Stimulated activated CD8-positive, alpha-beta memory T cell treated with anti-CD3 and anti-CD28 coated beads, Interleukin-15, amount 100 ng/mL, for 24 hours (primary cell): ENCODE data around the gene DUSP22.

Experiments
- DNase-seq: peaks from one replicate; pipeline ENCODE4 v3.0.0-alpha.2; 2020; ENCODE audit warnings: low read depth

The DUSP22 gene

DNA sequence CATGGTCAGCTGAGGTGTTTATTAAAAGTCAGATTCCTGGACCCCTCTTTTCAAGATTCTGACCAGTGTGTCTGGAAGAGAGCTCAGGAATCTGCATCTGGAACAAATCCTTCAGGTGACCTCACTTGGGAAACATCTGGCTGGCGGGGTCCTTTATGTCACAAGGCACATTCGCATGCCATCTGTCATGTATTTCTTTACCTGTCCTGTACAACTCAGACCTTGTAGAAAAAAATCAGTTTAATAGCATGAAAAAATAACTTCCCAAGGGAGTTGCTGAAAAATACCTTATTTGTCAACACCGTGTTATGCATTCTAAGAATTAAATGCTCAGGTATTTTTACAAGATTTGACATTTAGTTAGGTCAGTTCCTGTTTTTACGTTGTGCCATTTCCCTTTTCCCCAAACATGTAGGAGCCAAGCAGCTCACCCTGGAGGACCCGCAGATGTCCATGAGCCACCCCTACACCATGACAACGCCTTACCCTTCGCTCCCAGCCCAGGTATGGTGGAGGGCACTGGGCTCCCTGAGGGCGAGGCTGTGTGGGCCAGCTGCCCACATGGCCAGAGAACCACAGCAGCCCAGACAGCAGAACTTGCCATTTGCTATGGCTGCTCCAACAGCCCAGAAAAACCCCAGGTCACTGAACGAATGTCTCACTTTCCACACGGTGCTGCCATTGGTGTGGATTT, 103.3 kb downstream of the DUSP22 start:
- DNase-seq: no peak

DNA sequence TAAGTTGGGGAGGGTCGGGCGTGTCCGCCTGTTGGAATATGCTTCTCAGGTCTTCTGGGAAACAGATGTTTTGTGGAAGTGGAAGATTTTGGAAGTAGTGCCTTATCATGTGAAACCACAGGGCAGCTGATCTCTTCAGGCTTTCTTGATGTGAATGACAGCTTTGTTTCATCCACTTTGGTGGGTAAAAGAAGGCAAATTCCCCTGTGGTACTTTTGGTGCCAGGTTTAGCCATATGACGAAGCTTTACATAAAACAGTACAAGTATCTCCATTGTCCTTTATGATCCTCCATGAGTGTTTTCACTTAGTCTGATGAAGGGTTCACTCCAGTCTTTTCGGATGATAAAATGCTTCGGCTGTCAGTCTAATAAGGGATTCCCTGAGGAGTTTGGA, 103.8 kb downstream of the DUSP22 start:
- no peak for DNase-seq

DNA sequence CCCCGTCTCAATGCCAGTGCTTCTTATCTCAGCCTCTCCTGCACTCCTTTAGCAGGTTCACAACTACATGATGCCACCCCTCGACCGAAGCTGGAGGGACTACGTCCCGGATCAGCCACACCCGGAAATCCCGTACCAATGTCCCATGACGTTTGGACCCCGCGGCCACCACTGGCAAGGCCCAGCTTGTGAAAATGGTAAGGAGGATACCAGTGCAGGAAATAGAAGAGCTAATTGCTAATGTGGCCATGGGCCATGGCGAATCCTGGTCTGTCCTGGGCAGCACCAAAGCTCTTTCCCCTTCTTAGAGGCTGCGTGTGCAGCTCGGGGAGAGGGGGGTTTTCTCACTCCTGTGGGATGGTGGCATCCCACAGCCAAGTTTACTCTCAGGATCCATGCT, 104.8 kb downstream of the DUSP22 start:
- no peak for DNase-seq

DNA sequence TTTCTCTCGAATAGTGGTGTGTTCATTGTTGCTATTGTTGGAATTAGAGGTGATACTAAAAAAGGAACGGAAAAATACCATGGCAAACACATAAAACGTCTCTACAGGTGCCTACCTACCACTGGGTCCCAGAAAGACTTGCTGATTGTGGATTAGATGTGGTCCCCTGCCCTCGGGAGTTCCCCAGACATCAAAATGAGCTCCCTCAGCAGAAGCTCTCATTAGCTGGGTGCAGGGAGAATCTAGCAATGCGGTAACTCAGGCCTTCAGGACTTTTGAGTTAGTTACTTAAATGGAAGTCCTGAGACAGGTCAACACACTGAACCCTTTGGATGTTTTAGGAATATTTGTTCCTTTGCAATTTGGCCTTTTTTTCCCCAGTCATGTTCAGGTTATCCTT, 105.3 kb downstream of the DUSP22 start:
- DNase-seq: no peak

DNA sequence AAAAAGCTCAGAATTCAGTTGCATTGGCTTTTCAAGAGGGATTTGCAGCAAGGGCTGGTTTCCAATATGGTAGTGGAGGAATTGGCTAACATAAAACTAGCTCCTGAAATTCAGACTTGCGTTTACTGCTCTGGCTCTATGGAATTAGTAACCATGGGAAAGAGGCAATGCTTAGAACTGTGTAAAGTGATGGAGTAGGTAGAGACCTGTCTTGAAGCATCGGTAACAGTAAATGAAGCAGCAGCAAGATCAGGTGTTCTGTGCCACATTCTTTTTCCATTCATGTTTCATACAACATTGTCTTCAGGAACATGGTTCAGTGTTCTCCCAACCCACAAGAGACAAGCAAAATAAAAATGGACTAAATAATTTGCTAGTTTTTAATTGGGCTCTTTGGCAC, 105.8 kb downstream of the DUSP22 start:
- DNase-seq: no peak

DNA sequence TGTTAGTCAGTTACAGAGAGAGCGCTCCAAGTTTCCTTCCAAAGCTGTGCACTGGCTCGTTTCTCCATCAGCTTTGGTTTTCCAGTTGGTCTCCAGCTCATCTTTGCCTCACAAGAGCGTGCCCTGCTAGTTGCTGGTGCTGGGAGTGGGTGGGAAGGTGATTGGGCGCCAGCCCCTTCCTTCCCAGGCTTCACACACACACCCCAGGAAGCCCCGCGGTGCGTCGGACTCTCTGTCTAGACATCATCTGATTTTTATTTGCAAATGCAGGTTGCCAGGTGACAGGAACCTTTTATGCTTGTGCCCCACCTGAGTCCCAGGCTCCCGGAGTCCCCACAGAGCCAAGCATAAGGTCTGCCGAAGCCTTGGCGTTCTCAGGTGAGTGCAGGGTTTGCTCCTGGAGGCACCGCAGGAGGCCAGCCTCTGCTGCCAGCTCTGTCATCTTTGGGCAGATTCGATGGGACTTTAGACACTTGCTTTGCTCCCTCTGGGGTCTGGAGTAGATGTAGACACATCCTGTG, 106.3 kb downstream of the DUSP22 start:
- DNase-seq: no peak

DNA sequence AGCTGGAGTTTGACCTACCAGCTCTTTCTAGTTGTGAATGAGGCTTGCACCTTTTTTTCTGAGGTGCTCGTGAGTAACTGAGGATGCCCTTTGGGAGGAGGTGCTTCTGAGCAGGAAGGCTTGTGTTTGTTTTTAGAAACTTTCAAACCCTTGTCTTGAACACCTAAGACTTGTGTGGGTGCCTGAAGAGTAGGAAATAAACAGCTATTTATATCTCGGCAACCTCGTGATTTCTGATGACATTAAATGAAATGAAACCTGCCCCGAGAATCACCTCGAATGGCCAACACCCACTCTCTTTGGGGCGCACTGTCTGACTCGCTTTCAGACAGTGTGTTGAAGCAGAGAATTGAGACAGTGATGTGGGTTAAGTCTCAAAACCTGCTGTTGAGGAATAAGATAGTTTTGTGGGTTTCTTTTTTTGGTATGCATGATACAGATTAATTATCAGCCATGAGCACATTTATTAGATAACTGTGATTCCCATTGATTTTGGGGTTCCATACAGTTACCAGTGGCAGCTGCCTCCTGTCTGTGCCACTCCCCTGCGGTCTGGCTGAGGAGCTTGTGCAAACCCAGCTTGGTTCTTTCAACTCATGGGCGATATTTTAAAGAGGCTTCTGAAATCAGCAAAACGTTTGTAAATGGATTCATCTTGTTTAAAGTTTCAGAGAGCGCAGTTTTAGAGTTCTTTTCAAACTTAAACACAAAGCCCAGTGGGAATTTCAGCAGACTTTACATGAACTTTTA, 107.7 kb downstream of the DUSP22 start:
- no peak for DNase-seq

DNA sequence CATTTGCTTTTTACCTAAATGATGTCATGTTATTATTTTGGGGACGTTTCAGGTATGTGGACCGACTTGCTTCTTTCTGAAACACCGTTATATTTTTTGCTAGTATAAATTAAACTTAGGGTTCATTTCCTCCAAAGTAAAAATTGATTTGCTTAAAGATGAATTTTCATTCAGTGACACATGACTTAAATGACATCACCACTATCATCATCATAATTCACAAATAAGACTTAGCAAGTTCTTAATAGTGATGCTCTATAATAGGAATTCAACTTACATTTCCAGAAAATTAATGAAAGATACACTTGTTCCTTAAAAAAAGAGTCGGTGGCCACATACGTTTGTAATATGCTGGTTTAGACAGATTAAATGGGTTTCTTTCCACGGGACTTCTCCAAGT, 108.5 kb downstream of the DUSP22 start:
- DNase-seq: no peak
